Left ventricle myocardium inferior (tissue), 1 donor: ENCODE measurements around the gene ACOT2. TPM values are rescaled to one million over a fixed set of nuclear protein-coding genes. Genes with fewer than 3 reads are reported as not detected.
A peak's percentile ranks its signal among the peaks of the same experiment; 100 is the strongest.
"Not testable (repeated sequence)": the region's sequence is repeated elsewhere in the genome, so short reads cannot be mapped to it uniquely, and the experiment has no call there.

Source experiments
- DNase-seq: peaks from one replicate; pipeline ENCODE4 v3.0.0-alpha.2; 2020
- H3K27ac ChIP-seq: fragments of 200-600 bp; replicated peaks from 2 replicates; pipeline ENCODE4 v1.8.0; 2021
- H3K27me3 ChIP-seq: fragments of 200-600 bp; 2 replicates; pipeline ENCODE4 v1.8.0; 2021; ENCODE audit warnings: low read depth
- H3K36me3 ChIP-seq: fragments of 200-600 bp; 2 replicates; pipeline ENCODE4 v1.8.0; 2021
- H3K4me1 ChIP-seq: fragments of 200-600 bp; 2 replicates; pipeline ENCODE4 v1.8.0; 2021
- H3K4me3 ChIP-seq: fragments of 200-600 bp; 2 replicates; pipeline ENCODE4 v1.8.0; 2021; ENCODE audit warnings: mild to moderate bottlenecking, moderate library complexity
- H3K9me3 ChIP-seq: fragments of 200-600 bp; replicated peaks from 2 replicates; pipeline ENCODE4 v1.8.0; 2021
- CTCF ChIP-seq: fragments of 200-600 bp; IDR thresholded peaks from 2 replicates; pipeline ENCODE4 v1.8.0; 2021; ENCODE audit warnings: antibody characterized with exemption, mild to moderate bottlenecking, borderline replicate concordance
- intact Hi-C: fragments of 100-400 bp; cut with micrococcal nuclease; formaldehyde crosslinking; loops from one replicate; pipeline ENCODE4 v1.11.0; 2022
- total RNA-seq: library from RNA; stranded (reverse); fragmentation: NEBNext Ultra II Directional; extraction: Animal tissue kit (Norgen Biotek cat#: 25700); gene quantifications from one replicate; pipeline ENCODE4 v1.2.1, GENCODE V29; 2021
- donor health status: DM: no; HTN: yes; CAD: no; lungs with severe emphysema.

Gene ACOT2
- total RNA-seq, 1 donor from 2014 or later = 191 TPM

GRCh38 chr14:73539017-73539416, 30.0 kb upstream of the ACOT2 start:
- H3K36me3 ChIP-seq, H3K27me3 ChIP-seq, H3K27ac ChIP-seq, intact Hi-C loops, H3K9me3 ChIP-seq, H3K4me3 ChIP-seq: not testable (repeated sequence)
- TF ChIP-seq CTCF = peak; percentile 79
- peaks cover 28% of the 10 kb centered on the region for H3K4me1 ChIP-seq
- DNase-seq = peak; percentile 56

- intact Hi-C loops, DNase-seq: not testable (repeated sequence)
Measured at GRCh38 chr14:73542961-73543360, 26.1 kb upstream of the ACOT2 start.

GRCh38 chr14:73545353-73545752, 23.7 kb upstream of the ACOT2 start:
- H3K4me1 ChIP-seq, H3K4me3 ChIP-seq, DNase-seq, H3K27me3 ChIP-seq, H3K36me3 ChIP-seq, intact Hi-C loops, H3K9me3 ChIP-seq, H3K27ac ChIP-seq: not testable (repeated sequence)

More at GRCh38 chr14:73542961-73543360, 26.1 kb upstream of the ACOT2 start:
- H3K4me3 ChIP-seq, H3K4me1 ChIP-seq, H3K27me3 ChIP-seq, H3K9me3 ChIP-seq, H3K36me3 ChIP-seq, H3K27ac ChIP-seq: not testable (repeated sequence)

GRCh38 chr14:73549097-73549496, 19.9 kb upstream of the ACOT2 start:
- H3K27ac ChIP-seq, intact Hi-C loops, H3K27me3 ChIP-seq, DNase-seq, H3K9me3 ChIP-seq, H3K4me1 ChIP-seq, H3K36me3 ChIP-seq, H3K4me3 ChIP-seq: not testable (repeated sequence)

GRCh38 chr14:73549889-73550524, 19.0 kb upstream of the ACOT2 start:
- H3K36me3 ChIP-seq, H3K27ac ChIP-seq, H3K4me3 ChIP-seq, H3K9me3 ChIP-seq, H3K27me3 ChIP-seq, intact Hi-C loops, H3K4me1 ChIP-seq, DNase-seq: not testable (repeated sequence)

GRCh38 chr14:73553845-73554244, 15.2 kb upstream of the ACOT2 start:
- H3K9me3 ChIP-seq = peaks cover 2% of the 10 kb centered on the region

GRCh38 chr14:73557201-73557600, 11.8 kb upstream of the ACOT2 start:
- intact Hi-C loops = not testable (repeated sequence)

More at GRCh38 chr14:73553845-73554244, 15.2 kb upstream of the ACOT2 start:
- H3K27ac ChIP-seq = no peak overlapping the region
- DNase-seq = no peak
- H3K27me3 ChIP-seq = no peaks in the 10 kb centered on the region
- no peak for TF ChIP-seq CTCF
- H3K4me3 ChIP-seq = no peak overlapping the region
- intact Hi-C loops = no loop called here
- H3K4me1 ChIP-seq = no peaks in the 10 kb centered on the region
- no peaks in the 10 kb centered on the region for H3K36me3 ChIP-seq

GRCh38 chr14:73558238-73558637, 10.8 kb upstream of the ACOT2 start:
- intact Hi-C loops, DNase-seq, H3K4me1 ChIP-seq, H3K27me3 ChIP-seq, H3K27ac ChIP-seq, H3K4me3 ChIP-seq, H3K36me3 ChIP-seq: not testable (repeated sequence)
- peaks cover 15% of the 10 kb centered on the region for H3K9me3 ChIP-seq

More at GRCh38 chr14:73557201-73557600, 11.8 kb upstream of the ACOT2 start:
- not testable (repeated sequence) for H3K36me3 ChIP-seq, H3K4me3 ChIP-seq, H3K9me3 ChIP-seq, H3K27me3 ChIP-seq, H3K27ac ChIP-seq, DNase-seq, H3K4me1 ChIP-seq

- intact Hi-C loops, H3K27me3 ChIP-seq, DNase-seq, H3K27ac ChIP-seq, H3K4me3 ChIP-seq, H3K36me3 ChIP-seq: not testable (repeated sequence)
- Histone ChIP-seq H3K9me3 (peaks cover 13% of the 10 kb centered on the region), H3K4me1 (peaks cover 12% of the 10 kb centered on the region)
Measured at GRCh38 chr14:73562256-73562655, 6.8 kb upstream of the ACOT2 start.

- DNase-seq, H3K27me3 ChIP-seq, H3K4me3 ChIP-seq, H3K36me3 ChIP-seq, H3K27ac ChIP-seq, intact Hi-C loops: not testable (repeated sequence)
- H3K4me1 ChIP-seq = peaks cover 16% of the 10 kb centered on the region
- H3K9me3 ChIP-seq = peaks cover 13% of the 10 kb centered on the region
Measured at GRCh38 chr14:73562696-73563095, 6.3 kb upstream of the ACOT2 start.

GRCh38 chr14:73566431-73566830, 2.6 kb upstream of the ACOT2 start:
- H3K27ac ChIP-seq, H3K36me3 ChIP-seq, H3K4me3 ChIP-seq, intact Hi-C loops, H3K27me3 ChIP-seq, DNase-seq: not testable (repeated sequence)
- Histone ChIP-seq H3K9me3 (peaks cover 13% of the 10 kb centered on the region), H3K4me1 (peaks cover 46% of the 10 kb centered on the region)

- H3K4me3 ChIP-seq, H3K36me3 ChIP-seq, H3K27me3 ChIP-seq, H3K9me3 ChIP-seq, H3K27ac ChIP-seq, intact Hi-C loops, DNase-seq: not testable (repeated sequence)
- H3K4me1 ChIP-seq = peaks cover 49% of the 10 kb centered on the region
Measured at GRCh38 chr14:73566935-73567334, 2.1 kb upstream of the ACOT2 start.
